Effector CD8-positive, alpha-beta T cell (primary cell): Measurements from ENCODE around the gene NLGN1.
"Not testable (repeated sequence)": the region's sequence is repeated elsewhere in the genome, so short reads cannot be mapped to it uniquely, and the experiment has no call there.

Source experiments
- DNase-seq: peaks from one replicate; lab custom pipeline; 2025; lab: John Stamatoyannopoulos, UW

The NLGN1 gene

DNA sequence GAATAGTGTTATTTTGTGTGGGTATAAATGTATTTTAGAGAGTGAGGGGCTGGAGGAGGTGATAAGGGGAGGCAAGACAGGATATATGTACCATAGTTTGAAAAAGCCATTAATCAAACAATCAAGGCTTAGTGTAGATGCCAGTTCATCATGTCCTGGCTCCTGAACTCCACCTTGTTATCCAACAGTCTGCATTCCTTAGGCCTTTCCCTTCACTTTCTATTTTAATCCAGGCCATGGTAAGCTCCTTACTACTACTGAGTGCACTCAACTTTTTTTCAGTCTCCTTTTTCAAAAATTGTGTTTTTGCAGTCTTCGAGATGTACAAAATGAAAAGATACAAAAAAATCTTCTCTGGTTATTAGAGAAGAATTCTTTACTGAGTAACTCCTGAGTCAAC lies 761.1 kb downstream of the NLGN1 start:
- DNase-seq: no peak

DNA sequence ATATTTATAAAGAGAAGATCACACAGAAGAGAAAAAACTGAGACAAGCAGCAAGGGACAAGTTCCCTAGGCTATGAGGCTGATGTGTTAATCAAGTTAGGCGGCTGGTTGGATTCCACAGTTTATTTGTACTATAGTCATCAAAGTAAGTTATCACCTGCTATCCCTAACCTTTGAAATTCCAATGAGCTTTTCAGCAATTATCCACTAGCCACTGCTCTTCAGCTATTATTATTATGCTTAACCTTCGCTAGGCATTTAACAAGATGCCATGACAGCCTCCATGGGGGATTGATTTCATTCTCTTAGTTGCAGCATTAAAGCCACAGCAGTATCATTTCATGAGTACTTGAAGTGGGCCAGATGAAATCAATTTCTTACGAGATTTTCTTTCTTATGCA lies 762.1 kb downstream of the NLGN1 start:
- DNase-seq: no peak

DNA sequence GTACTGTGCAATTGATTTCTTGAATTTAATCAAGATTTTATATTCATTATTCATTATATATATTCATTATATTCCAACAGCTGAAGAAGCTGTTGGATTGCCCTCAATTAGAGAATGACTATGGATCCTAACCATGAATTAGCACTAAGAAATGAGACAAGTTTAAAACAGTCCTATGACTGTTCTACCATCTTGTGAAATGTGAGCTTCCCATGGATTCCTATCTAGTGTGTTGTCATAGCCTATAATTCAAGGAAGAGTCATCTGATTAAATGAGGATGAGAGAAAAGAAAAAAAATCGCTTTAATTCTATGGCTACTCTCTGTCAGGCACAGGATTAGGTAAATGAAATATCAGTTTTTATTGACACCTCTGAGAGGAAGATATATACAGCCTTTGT lies 765.0 kb downstream of the NLGN1 start:
- no peak for DNase-seq

- DNase-seq: no peak
These were observed 770.5 kb downstream of the NLGN1 start for GRCh38 chr3:174168026-174168425.

DNA sequence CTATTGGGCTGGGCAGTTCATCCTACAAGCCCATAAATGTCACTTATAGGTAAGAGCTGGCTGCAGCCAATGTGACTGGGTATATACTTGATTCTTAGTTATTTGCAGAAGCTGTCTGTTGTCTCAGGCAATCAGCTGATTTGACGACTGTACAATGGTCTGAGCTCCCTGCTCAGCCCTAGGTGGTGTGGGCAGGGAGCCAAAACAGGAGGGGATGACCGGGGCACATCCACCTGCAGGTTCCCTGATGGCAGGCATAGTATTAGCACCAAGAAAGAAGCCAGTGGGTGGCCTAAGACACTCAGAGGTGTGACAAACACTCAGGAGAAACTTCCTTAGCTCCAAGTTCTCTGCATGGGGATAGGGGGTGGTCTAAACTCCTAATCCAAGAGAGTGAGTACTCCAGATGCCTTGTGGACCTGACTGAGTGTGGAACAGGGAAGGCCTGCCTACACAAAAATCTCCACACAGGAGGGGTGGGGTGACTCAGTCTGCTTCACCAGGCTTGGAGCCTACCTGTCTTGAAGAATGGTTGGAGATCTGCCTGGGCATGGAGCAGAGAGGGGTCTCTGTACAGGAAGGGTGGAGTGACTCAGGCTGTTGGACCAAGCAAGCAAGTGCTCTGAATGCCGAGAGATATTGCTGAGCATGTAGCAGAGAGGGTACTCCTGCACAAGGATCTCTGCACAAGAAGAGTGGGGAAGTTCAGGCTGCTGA lies 771.2 kb downstream of the NLGN1 start:
- no peak for DNase-seq

GRCh38 chr3:174169736-174170135 lies 772.2 kb downstream of the NLGN1 start:
- DNase-seq: no peak

GRCh38 chr3:174170248-174170647 lies 772.7 kb downstream of the NLGN1 start:
- DNase-seq: no peak

DNA sequence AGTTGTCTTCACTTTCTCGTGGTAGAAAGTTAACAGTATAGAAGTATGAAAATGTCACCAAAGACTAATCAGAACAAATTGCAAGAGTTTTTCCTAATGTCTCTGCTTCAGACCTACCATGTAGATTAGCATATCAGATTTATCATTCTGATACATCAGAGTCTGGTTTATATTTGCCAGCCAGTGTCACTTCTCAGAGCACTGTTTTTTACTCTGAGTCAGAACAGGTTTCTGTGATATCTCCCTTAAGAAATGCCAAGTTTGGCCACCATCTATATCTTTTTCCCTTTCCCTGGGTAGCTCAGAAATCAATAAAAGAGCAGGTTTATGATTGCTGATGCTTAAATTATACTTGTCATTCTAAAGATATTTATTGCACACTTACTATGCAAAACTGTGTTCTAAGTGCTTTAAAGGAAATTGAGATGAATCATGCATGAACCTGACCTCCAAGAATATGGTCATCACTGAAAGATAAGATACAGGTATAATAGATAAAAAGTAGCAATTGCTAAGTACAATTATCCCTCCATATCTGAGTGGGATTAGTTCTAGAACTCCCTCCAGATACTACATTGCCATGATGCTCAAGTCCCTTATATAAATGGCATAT lies 788.9 kb downstream of the NLGN1 start:
- DNase-seq: no peak

DNA sequence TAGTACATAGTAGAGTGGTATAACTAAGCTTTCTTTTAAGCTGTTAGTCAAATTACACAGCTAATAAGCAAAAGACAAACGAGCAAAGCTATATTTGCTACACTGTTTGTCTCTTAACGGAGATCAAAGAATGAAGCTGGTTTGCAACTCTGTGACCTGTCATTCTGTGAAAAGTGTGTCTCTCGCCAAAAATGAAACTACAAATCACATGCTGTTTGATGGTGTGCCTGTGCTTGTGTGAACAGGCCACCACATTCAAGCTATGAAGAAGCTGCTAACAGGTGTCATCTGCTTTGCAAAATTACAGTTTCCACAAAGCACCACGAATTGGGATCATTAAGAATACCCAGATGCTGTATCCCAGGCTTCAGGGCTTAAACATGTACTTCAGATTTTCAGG lies 793.8 kb downstream of the NLGN1 start:
- no peak for DNase-seq

- no peak for DNase-seq
These were observed 794.4 kb downstream of the NLGN1 start for GRCh38 chr3:174191895-174192294.

- no peak for DNase-seq
These were observed 794.9 kb downstream of the NLGN1 start for GRCh38 chr3:174192471-174192870.

DNA sequence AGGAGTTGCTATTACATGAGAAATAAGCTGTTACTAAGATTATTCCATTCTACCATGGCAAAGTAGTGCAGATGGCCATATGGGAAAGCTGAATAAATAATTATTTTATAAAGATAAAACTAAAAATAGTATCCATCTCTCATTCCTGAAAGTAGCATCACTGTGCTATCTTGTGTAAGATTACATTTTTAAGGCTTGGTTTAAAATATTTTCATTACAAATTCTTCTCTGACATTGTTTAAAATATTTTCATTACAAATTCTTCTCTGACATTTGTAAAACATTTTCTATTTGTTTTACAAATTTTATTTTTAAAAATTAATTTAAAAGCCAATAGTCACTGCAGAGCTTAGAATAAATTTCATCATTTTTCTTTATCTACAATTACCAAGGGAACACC lies 796.1 kb downstream of the NLGN1 start:
- no peak for DNase-seq

DNA sequence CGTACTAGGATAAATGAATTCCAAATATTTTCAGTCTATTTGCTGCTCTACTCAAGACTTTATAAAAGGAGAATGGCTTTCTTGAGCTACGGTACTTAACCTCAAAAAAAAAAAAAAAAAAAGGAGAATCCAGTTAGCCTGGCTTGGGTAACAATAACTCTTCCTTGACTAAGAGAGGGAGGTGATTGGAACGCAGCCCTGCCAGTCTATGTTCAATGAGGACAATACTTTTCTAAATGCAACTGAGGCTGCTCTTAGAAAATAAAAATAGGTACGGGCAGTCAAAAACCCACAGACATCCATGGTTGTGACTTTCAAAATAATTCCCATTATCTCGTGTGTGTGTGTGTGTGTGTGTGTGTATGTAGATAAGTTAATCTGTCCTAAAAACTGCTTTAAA lies 799.9 kb downstream of the NLGN1 start:
- no peak for DNase-seq

- no peak for DNase-seq
These were observed 800.7 kb downstream of the NLGN1 start for GRCh38 chr3:174198199-174198598.

DNA sequence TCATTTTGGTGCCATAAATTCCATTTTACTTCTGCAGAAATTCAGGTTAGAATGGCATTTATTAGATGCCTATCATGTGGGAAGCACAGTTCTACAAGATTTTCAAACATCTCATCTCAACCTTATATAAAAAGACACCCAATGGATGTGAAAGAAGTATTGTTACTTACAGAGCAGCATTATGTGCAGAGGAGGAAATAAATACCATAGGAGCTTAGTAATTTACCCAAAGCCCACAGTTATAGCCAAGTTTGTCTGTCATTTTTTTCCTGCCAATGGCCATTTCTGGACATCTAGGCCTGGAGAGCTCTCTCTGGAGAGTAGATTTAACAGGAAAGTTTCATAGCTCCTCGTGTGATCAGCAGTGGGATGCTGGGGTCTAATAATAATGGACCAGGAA lies 802.2 kb downstream of the NLGN1 start:
- no peak for DNase-seq

- DNase-seq: no peak
These were observed 804.6 kb downstream of the NLGN1 start for GRCh38 chr3:174202116-174202515.

DNA sequence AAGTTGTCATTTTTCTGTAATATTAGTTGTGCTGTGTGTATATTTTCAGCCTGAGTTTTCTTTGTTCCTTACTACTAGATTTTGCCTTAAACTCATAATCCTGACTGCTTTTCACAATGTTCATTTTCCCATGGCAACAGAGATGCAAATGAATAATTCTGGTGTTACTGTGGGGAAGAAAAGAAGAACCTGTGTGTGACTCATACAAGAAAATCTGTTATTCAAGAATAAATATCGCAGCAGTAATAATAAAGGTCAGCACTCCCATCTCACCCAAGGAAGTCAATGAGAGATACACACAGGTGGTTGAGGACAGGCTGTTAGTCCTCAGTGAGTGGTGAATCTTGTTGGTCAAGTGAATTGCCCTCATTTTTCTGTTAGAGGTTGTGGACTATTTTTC lies 805.0 kb downstream of the NLGN1 start:
- no peak for DNase-seq

GRCh38 chr3:174204765-174205164 lies 807.2 kb downstream of the NLGN1 start:
- DNase-seq: no peak

DNA sequence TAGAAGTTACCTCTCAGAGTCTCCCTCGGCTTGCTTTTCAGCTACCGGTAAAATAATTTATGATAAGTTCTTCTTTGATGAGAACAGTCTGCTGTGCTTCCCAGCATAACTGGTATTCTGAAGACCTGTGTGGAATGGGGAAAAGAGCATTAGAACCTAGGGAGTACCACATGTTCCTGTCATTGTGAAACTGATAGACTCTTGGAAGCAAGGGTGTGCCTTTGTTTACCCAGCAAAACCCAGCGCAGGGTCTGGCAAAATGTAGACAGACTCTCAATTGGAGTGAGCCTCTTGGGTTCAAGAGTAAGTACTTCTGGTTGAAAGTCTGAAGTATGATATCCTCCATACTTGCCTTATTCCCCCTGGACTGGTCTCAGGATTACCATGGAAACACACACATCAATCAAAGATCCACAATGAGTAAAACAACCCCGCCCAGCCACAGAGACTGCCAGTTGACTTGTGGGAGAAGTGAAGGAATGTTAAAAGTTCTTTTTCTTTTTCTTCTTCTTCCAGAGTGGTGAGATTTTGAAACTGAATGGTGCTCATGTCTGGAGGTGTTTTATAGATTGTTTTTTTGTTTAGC lies 809.2 kb downstream of the NLGN1 start:
- no peak for DNase-seq

DNA sequence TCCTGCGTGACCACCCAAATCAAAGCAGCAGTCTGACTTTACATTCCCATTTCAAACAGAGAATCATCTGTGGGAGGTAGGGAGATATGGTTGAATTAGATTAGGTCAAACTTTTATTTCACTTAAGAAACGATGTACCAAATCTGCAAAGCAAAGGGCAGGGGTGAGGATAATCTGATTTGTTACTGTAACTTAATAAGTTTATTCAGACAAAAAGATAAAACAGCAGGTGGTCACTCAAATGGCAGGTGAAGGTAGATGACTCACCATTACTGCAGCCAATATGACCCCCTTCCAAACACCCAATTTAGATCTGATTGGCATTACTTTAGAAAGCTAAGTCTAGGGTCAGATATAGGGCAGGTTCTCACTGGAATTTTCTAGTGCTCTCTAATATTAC lies 810.6 kb downstream of the NLGN1 start:
- no peak for DNase-seq

- DNase-seq: not testable (repeated sequence)
These were observed 814.4 kb downstream of the NLGN1 start for GRCh38 chr3:174211896-174212295.

GRCh38 chr3:174215456-174215855 lies 817.9 kb downstream of the NLGN1 start:
- DNase-seq: no peak

DNA sequence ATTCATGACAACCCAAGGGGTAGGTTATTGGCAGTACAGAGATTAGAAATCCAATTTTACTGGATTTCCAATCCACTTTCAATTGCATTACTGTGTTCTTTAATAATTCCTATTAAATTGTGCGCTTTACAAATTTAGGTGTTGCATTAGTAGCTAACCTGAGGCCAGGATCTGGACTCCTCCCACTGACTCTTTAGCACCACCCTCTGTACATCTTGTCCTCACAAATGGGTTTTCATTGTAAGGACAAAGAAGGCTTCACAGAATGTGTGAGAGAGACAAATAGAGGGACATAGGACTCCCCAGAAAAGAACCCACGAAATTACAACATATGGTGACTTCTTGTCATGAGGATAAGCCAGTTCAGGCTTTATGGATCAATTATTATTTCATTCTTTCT lies 818.5 kb downstream of the NLGN1 start:
- DNase-seq: no peak
